ENCODE data around the gene OMP. TPM values are rescaled to one million over a fixed set of nuclear protein-coding genes. Genes with fewer than 3 reads are reported as not detected.
A peak's percentile ranks its signal among the peaks of the same experiment; 100 is the strongest.

The OMP gene
- total RNA-seq, 1 donor = not detected

- DNase-seq (ENCODE audit: low read depth) = peak; percentile 75
- H3K4me3 ChIP-seq (ENCODE audit: low read depth, low read length) = no peak overlapping the region
Observed at GRCh38 chr11:77091146-77091940, 11.3 kb upstream of the OMP start.

GRCh38 chr11:77092382-77092781 lies 10.3 kb upstream of the OMP start:
- DNase-seq (ENCODE audit: low read depth) = no peak
- no peak for TF ChIP-seq CTCF (IDR thresholded peaks at IDR 0.05; ENCODE audit: insufficient read depth, low read depth, low read length)
- no peak overlapping the region for H3K4me3 ChIP-seq (ENCODE audit: low read depth, low read length)

More at GRCh38 chr11:77091146-77091940, 11.3 kb upstream of the OMP start:
- peak; percentile 93 for TF ChIP-seq CTCF (IDR thresholded peaks at IDR 0.05; ENCODE audit: insufficient read depth, low read depth, low read length)

GRCh38 chr11:77093056-77093891 lies 9.4 kb upstream of the OMP start:
- no peak for TF ChIP-seq CTCF (IDR thresholded peaks at IDR 0.05; ENCODE audit: insufficient read depth, low read depth, low read length)
- no peak for DNase-seq (ENCODE audit: low read depth)
- H3K4me3 ChIP-seq (ENCODE audit: low read depth, low read length) = no peak overlapping the region

GRCh38 chr11:77093987-77094840 lies 8.4 kb upstream of the OMP start:
- DNase-seq (ENCODE audit: low read depth) = no peak
- H3K4me3 ChIP-seq (ENCODE audit: low read depth, low read length) = no peak overlapping the region
- TF ChIP-seq CTCF (IDR thresholded peaks at IDR 0.05; ENCODE audit: insufficient read depth, low read depth, low read length) = no peak

- TF ChIP-seq CTCF (IDR thresholded peaks at IDR 0.05; ENCODE audit: insufficient read depth, low read depth, low read length) = no peak
- no peak for DNase-seq (ENCODE audit: low read depth)
- no peak overlapping the region for H3K4me3 ChIP-seq (ENCODE audit: low read depth, low read length)
Observed at GRCh38 chr11:77094841-77095365, 7.7 kb upstream of the OMP start.
